Inferior parietal cortex (tissue), 1 donor: ENCODE results near the gene LAMB4.

Experiments used
- DNase-seq: peaks from one replicate; pipeline ENCODE4 v3.0.0-alpha.2; 2016; ENCODE audit errors: extremely low spot score

Gene LAMB4

DNA sequence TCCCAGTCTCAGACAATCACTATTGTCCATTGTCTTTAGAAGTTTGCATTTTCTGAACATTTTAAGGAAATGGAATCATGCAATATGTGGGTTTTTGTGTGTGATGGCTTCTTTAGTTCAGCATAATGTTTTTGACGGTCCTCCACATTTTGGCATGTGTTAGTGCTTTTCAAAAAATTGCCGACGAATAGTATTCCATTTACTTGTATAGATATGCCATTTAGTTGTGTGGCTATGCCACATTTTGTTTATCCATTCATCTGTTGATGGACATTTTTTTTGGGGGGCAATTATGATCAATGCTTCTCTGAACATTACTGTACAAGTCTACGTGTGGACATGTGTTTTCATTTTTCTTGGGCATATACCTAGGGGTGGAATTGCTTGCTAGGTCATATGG, 12.0 kb upstream of the LAMB4 start:
- no peak for DNase-seq

DNA sequence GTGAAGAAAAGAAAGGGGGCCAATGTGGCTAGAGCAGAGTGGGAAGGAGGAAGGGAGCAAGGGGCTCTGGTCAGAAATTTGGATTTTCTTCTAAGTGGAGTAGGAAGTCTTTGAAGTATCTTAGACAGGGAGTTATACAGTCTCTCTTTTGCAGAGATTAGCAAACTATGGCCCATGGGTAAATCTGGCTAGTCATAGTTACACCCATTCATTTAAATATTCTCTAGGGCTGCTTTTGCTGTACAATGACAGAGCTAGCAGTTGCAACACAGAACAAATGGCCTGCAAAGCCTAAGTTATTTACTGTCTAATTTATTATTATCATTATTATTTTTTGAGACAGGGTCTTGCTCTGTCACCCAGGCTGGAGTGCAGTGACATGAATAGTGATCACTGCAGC, 10.5 kb upstream of the LAMB4 start:
- DNase-seq: no peak

GRCh38 chr7:108138911-108139310, 8.8 kb upstream of the LAMB4 start:
- DNase-seq: no peak

DNA sequence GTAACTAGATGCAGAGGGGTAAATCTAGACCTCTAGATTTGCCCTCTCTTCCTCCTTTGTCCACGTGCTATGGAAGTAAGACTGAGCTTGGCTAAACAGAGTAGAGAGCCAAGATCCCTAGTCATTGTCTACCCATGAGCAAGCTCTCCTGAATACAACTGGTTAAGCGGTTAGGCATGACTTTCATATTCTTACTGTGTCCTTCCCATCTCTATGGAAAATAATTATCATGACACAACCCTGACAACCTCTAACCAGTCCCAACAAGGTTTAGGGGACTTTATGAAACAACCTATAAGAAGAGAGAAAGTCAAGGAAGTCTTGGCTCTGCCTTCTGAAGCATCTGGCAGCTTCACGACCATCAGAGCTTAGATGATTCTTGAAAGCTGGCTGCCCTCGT, 7.8 kb upstream of the LAMB4 start:
- no peak for DNase-seq

GRCh38 chr7:108137040-108137439, 6.9 kb upstream of the LAMB4 start:
- DNase-seq: no peak

DNA sequence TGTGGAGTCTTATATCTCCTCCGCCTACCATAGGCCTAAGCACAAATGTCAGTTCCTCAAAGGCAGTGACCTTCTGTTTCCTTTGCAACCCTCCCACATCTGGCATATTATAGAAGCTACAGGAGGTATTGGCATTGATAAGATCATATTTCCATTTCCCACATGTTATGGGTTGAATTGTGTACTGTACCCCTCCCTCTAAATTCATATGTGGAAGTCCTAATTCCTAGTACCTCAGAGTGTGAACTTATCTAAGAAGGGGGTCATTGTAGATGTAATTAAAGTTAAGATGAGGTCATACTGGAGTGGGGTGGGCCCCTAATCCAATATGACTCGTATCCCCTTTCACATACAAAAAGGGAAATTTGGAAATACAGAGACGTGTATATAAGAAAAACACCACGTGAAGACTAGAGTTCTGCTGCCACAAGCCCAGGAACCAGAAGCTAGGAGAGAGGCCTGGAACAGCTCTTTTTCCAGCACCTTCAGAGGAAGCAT, 6.1 kb upstream of the LAMB4 start:
- DNase-seq: no peak

DNA sequence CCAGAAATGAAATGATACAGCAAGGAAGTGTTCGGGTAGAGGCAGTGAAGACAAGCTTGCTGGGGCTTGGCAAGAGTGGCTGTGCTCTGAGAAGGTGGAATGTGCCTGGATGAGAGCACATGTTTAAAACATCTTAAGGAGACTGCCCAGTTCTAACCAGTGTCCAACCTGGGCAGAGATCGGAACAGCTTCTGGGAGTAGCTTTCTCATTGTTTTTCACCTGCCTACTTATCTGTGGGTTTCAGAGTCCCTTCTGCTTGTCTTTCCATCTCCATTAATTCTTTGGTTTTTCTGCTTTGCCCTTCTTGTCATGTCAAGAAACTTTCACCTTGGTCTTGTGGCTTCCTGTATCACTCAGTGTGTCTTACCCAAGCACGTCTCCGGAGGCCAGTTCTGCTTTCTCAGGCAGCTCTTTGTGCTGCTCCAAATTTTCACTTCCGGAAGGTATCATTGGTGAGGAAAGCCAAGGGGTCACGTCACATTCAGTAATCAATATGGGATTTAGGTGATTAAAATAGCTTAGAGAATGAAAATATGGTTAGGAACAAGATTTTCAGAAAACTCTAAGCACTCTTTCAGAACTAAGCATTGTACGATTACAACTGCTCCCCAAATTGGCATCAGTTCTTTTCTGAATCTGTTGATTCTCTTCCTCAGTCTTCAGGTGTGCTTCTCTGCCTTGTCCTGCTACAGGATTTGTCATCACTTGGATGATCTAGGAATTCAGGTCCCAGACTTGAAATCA, 5.5 kb upstream of the LAMB4 start:
- no peak for DNase-seq

- DNase-seq: no peak
These were observed 4.3 kb upstream of the LAMB4 start for GRCh38 chr7:108134486-108134885.

GRCh38 chr7:108132551-108133265, 2.5 kb upstream of the LAMB4 start:
- no peak for DNase-seq

DNA sequence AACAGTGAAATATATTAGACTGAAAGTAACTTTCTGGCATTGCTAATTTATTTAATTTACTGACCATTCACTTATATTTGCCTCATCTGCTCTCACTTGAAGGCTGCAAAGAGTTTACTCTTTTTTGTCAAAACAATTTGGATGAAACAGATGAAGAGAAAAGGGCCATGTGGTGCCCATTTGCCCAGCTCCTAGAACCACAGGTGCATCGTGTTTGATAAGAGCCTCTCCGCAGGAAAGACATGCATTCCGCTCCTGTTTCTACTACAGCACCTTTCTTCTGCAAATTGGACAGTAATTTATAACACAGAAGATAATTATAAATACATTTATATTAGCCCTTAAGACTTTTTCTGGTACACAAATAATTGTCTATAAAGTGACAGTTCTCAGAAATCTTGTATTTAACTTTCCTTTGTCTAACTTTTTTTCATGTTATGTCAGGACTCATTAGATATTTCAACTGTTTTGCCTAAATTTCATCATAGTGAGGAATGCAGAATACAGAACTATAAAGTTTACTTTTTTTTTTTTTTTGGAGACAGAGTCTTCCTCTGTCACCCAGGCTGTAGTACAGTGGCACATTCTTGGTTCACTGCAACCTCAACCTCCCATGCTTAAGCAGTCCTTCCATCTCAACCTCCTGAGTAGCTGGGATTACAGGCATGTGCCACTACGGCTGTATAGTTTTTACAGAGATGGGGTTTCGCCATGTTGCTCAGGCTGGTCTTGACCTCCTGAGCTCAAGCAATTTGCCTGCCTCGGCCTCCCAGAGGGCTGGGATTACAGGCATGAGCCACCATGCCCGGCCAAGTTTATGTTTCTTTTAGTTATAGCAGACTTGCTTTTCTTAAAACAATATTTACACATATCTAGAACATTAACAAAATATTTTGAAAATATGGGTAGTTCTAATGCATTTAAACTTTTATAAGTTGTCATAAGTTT, 869 bp downstream of the LAMB4 start:
- no peak for DNase-seq

DNA sequence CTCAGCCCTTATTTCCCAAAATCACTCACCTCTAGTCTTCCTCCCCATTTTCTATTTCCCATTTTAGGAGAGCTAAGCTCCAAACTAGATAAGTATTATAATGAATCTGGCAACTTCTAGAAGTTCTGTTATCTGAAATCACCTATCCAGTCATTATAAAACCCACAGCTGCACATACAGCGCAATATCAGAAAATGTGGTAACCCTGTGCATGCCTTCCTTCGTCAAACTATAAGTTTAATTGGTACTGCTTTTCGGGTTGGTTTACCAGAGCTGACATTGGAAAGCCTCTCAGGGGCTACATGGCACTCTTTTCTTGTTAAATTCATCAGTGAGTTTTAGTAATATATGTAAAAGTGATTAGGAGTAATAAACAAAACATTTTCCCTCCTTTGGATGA, 1.6 kb downstream of the LAMB4 start:
- no peak for DNase-seq

DNA sequence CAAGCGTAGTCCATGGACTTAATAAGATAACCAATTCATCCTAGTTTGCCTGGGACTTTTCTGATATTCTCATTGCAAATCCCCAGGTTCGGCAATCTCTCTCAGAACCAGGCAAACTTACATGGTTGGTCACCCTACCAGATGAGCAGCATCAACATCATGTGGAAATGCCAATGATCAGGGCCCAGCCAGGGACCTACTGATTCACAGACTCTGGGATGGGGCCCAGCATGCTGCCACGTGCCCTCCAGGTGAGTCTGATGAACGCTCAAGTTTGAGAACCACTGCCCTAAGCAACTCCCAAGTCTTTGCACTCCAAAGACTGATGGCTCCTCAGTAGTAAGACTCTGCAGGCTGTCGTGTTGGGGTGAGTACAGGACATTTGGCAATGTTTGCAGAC, 2.7 kb downstream of the LAMB4 start:
- DNase-seq: no peak

- DNase-seq: no peak
These were observed 5.3 kb downstream of the LAMB4 start for GRCh38 chr7:108124820-108125219.

- DNase-seq: no peak
These were observed 8.0 kb downstream of the LAMB4 start for GRCh38 chr7:108122181-108122580.

GRCh38 chr7:108120933-108121332, 9.2 kb downstream of the LAMB4 start:
- DNase-seq: no peak

GRCh38 chr7:108120196-108120595, 10.0 kb downstream of the LAMB4 start:
- no peak for DNase-seq

DNA sequence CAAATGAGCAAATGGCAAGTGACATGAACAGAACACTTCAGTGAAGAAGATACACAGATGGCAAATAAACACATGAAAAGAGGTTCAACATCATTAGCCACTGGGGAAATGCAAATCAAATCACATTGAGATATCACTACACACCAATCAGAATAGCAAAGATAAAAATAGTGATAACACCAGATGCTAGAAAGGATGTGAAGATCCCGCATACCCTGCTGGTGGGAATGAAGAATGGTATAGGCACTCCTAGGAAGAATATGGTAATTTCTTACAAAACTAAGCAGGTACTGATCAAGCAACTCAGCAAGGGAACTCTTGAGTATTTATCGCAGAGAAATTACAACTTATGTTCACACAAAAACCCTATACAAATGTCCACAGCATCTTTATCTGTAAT, 11.2 kb downstream of the LAMB4 start:
- no peak for DNase-seq

DNA sequence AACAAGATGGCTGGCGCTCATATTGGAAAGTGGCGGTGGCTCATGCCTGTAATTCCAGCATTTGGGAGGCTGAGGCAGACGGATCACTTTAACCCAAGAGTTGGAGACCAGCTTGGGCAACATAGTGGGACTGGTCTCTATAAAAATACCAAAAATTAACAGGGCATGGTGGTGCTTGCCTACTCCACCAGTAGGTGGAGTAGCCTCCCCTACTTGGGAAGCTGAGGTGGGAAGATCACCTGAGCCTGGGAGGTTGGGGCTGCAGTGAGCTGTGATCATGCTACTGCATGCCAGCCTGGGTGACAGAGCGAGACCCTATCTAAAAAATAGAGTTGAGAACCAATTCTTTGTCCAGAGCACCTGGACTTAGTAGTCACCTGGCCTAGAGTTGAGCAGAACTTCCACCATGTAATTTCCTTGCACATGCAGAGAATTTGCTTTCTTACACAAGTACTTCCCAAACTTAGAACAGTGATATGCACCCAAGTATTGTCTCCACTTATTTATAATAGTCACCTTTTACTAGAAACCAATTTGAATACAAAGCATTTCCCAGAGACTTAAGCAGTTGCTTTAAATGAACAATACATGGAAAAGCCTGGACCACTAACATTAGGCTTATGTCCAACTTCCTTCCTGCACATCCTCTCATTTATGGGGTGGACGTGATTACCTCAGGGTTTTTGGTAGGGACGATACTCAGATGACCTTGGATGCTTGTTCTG, 15.9 kb downstream of the LAMB4 start:
- DNase-seq: no peak

DNA sequence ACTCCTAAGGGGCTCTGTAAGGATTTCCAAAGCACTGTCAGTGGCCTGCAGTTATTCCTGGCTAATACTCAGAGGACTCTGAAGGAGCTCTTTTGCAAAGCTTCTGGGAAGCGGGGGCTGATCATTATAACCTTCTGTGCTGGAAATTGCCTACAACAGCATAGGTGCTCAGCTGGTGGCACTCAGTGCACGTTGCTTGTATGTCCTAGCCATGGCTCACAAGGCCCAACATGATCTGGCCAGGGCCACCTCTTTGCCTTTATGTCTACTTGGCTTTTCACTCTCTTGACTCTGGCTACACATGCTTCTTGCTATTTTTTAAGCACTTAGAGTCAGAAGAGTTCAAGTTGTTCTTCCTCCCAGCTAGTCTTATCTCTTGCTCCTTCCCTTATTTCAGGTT, 17.5 kb downstream of the LAMB4 start:
- DNase-seq: no peak

GRCh38 chr7:108109221-108109908, 20.8 kb downstream of the LAMB4 start:
- DNase-seq: no peak

- no peak for DNase-seq
These were observed 22.0 kb downstream of the LAMB4 start for GRCh38 chr7:108108131-108108530.
